Neural cell (in vitro differentiated cells): ENCODE measurements around the gene CARHSP1. TPM values are rescaled to one million over a fixed set of nuclear protein-coding genes. Genes with fewer than 3 reads are reported as not detected.
A peak's percentile ranks its signal among the peaks of the same experiment; 100 is the strongest.

Experiments
- H2AFZ ChIP-seq: fragments of 200-600, 300-800 bp; sonication (generic), shearing (Covaris generic); 2 replicates; pipeline ENCODE4 v1.6.0; 2014; ENCODE audit warnings: low read depth, mild to moderate bottlenecking, antibody characterized with exemption, low read length, moderate library complexity
- H3F3A ChIP-seq: fragments of 200-600 bp; shearing (Covaris generic); 2 replicates; pipeline ENCODE4 v1.6.1; 2016; ENCODE audit warnings: mild to moderate bottlenecking, moderate library complexity, mixed read lengths, antibody characterized with exemption, low read length; ENCODE audit not compliant: insufficient read depth, poor library complexity, severe bottlenecking
- H3K27ac ChIP-seq: fragments of 200-600, 300-800 bp; sonication (generic), shearing (Covaris generic); 2 replicates; pipeline ENCODE4 v1.5.1; 2014; ENCODE audit warnings: mild to moderate bottlenecking, low read length, moderate library complexity
- H3K27me3 ChIP-seq: fragments of 300-800, 200-600 bp; sonication (generic), shearing (Covaris generic); 2 replicates; pipeline ENCODE4 v1.6.0; 2014; ENCODE audit warnings: mild to moderate bottlenecking, low read depth, low read length, moderate library complexity; ENCODE audit not compliant: insufficient read depth
- H3K36me3 ChIP-seq: fragments of 300-800, 200-600 bp; sonication (generic), shearing (Covaris generic); 2 replicates; pipeline ENCODE4 v1.5.1; 2014; ENCODE audit warnings: mild to moderate bottlenecking, antibody characterized with exemption, low read length, moderate library complexity; ENCODE audit not compliant: insufficient read depth
- H3K4me2 ChIP-seq: fragments of 300-800, 200-600 bp; sonication (generic), shearing (Covaris generic); 2 replicates; pipeline ENCODE4 v1.6.0; 2014; ENCODE audit warnings: mild to moderate bottlenecking, low read length
- H3K4me3 ChIP-seq: fragments of 300-800, 200-600 bp; sonication (generic), shearing (Covaris generic); 2 replicates; pipeline ENCODE4 v1.5.1; 2014; ENCODE audit warnings: mild to moderate bottlenecking, low read length, moderate library complexity
- H3K79me2 ChIP-seq: fragments of 200-600 bp; shearing (Covaris generic); replicated peaks from 2 replicates; pipeline ENCODE4 v1.6.0; 2014; ENCODE audit warnings: mild to moderate bottlenecking, low read length, moderate library complexity; ENCODE audit not compliant: insufficient read depth
- H3K9ac ChIP-seq: fragments of 300-800, 200-600 bp; sonication (generic), shearing (Covaris generic); 2 replicates; pipeline ENCODE4 v1.6.1; 2016; ENCODE audit warnings: mild to moderate bottlenecking, low read length, mixed read lengths
- H3K9me2 ChIP-seq: fragments of 200-600 bp; shearing (Covaris generic); 2 replicates; pipeline ENCODE4 v1.6.1; 2016; ENCODE audit warnings: mild to moderate bottlenecking, low read length, mixed read lengths; ENCODE audit not compliant: insufficient read depth
- H3K9me3 ChIP-seq: fragments of 200-600, 300-800 bp; sonication (generic), shearing (Covaris generic); 2 replicates; pipeline ENCODE4 v1.6.1; 2016; ENCODE audit warnings: mild to moderate bottlenecking, mixed run types, low read length, moderate library complexity, mixed read lengths
- H4K20me1 ChIP-seq: fragments of 200-600 bp; shearing (Covaris generic); 2 replicates; pipeline ENCODE4 v1.6.1; 2016; ENCODE audit warnings: mild to moderate bottlenecking, mixed run types; ENCODE audit not compliant: insufficient read depth
- MXI1 ChIP-seq: fragments of 450-650 bp; conservative IDR thresholded peaks from 2 replicates; pipeline ENCODE4 v1.6.1; 2014; ENCODE audit warnings: antibody characterized with exemption, mild to moderate bottlenecking; ENCODE audit not compliant: poor library complexity, severe bottlenecking
- POLR2AphosphoS5 ChIP-seq: IDR thresholded peaks from 2 replicates; pipeline ENCODE4 v1.6.1; 2012
- RAD21 ChIP-seq: fragments of 450-650 bp; conservative IDR thresholded peaks from 2 replicates; pipeline ENCODE4 v1.6.1; 2014; ENCODE audit warnings: antibody characterized with exemption, mild to moderate bottlenecking, moderate library complexity
- SMC3 ChIP-seq: fragments of 450-650 bp; conservative IDR thresholded peaks from 2 replicates; pipeline ENCODE4 v1.6.1; 2014; ENCODE audit warnings: antibody characterized with exemption, mild to moderate bottlenecking, moderate library complexity; ENCODE audit not compliant: poor library complexity
- polyA plus RNA-seq: library from polyadenylated mRNA; depleted of rRNA; stranded (reverse); fragments of >200 nt; gene quantifications from 2 replicates; pipeline ENCODE4 v1.2.3, GENCODE V29; 2014
- TF ChIP-seq, protein P1 (sequence below): fragments of 450-650 bp; IDR thresholded peaks from 2 replicates; pipeline ENCODE4 v1.5.1; 2014; ENCODE audit warnings: antibody characterized with exemption, mild to moderate bottlenecking, moderate library complexity; ENCODE audit not compliant: poor library complexity, severe bottlenecking

The CARHSP1 gene
- polyA plus RNA-seq, 1 donor from 2014 or later, result 102 TPM

DNA sequence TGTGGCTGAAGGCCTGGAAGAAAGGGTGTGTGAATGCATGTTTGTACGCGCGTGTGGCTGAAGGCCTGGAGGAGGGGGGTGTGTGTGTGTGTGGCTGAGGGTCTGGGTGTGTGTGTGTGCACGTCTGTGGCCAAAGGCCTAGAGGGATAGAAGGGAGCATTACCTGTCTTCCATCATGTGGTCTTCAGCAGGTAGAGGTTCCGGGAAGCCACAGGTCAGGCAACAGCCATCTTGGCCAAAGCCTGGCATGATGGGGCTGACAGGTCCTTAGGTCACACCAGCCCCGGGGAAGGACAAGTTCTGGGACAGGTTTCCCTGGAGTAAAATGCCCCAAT is 18.6 kb upstream of the CARHSP1 start:
- no peaks in the 10 kb centered on the region for H3K36me3 ChIP-seq

GRCh38 chr16:8886593-8887430 is 18.0 kb upstream of the CARHSP1 start:
- Histone ChIP-seq H3K27me3 (no peaks in the 10 kb centered on the region), H3K79me2 (no peaks in the 10 kb centered on the region), H3K9ac (no peak overlapping the region), H4K20me1 (no peaks in the 10 kb centered on the region), H3K4me3 (no peak overlapping the region), H3K9me3 (no peaks in the 10 kb centered on the region), H3K9me2 (no peaks in the 10 kb centered on the region), H2AFZ (no peak overlapping the region), H3K4me2 (no peak overlapping the region), H3F3A (no peaks in the 10 kb centered on the region), H3K27ac (no peak overlapping the region), H3K36me3 (no peaks in the 10 kb centered on the region)
- TF ChIP-seq, protein P1, sequence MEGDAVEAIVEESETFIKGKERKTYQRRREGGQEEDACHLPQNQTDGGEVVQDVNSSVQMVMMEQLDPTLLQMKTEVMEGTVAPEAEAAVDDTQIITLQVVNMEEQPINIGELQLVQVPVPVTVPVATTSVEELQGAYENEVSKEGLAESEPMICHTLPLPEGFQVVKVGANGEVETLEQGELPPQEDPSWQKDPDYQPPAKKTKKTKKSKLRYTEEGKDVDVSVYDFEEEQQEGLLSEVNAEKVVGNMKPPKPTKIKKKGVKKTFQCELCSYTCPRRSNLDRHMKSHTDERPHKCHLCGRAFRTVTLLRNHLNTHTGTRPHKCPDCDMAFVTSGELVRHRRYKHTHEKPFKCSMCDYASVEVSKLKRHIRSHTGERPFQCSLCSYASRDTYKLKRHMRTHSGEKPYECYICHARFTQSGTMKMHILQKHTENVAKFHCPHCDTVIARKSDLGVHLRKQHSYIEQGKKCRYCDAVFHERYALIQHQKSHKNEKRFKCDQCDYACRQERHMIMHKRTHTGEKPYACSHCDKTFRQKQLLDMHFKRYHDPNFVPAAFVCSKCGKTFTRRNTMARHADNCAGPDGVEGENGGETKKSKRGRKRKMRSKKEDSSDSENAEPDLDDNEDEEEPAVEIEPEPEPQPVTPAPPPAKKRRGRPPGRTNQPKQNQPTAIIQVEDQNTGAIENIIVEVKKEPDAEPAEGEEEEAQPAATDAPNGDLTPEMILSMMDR, result no peak
- no peak for TF ChIP-seq SMC3
- no peak for TF ChIP-seq MXI1

More for the DNA sequence above, 18.6 kb upstream of the CARHSP1 start:
- H3K4me3 ChIP-seq, result no peak overlapping the region
- no peak overlapping the region for H3K4me2 ChIP-seq
- no peaks in the 10 kb centered on the region for H3K79me2 ChIP-seq
- H3K27me3 ChIP-seq, result no peaks in the 10 kb centered on the region
- no peaks in the 10 kb centered on the region for H3F3A ChIP-seq
- TF ChIP-seq MXI1, result no peak
- peak; percentile 6 for TF ChIP-seq POLR2AphosphoS5
- H4K20me1 ChIP-seq, result no peaks in the 10 kb centered on the region
- H3K27ac ChIP-seq, result no peak overlapping the region
- no peaks in the 10 kb centered on the region for H3K9me2 ChIP-seq
- H2AFZ ChIP-seq, result no peak overlapping the region
- no peak overlapping the region for H3K9ac ChIP-seq
- H3K9me3 ChIP-seq, result no peaks in the 10 kb centered on the region

DNA sequence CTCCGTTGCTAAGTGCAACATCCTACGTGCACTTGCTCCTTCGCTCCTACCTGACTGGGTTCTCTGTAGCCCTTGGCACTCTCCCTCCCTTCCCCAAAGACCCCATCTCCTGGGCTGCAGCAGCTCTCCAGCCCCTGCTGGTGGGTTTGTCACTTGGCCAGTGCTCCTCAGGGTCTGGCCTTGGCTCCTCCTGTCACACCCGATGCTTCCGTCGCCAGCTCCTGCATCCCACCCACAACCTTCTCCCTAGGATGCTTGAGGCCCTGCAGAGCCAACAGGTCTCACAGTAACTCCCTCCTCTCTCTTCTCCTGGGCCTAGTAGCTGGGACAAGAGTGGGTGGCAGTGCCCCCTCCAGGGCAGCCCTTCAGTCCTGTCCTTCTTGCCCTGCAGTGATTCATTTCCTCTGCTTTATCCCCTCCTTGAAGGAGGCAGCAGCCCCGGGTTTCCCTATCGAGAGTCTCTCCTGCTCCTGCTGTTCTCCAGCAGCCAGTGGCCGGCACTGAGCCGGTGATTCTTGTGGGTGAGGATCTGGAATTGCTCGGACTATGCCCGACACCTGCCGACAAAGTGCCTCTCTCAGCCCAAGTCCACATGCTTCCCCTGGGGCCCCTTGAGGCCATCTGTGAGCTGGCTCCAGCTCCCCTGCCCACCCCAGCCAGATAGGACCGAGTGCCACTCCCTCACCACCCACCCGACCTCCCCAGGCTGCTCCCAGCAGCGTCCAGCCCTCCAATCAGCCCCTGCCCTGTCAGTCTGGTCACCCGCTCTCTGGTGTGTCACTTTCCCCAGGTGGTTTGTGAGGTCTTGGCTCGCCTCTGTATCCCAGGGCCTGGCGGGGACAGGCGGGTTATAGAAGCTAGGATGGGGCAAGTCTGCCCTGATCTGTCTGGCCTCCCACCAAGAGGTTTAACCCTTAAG is 17.1 kb upstream of the CARHSP1 start:
- no peaks in the 10 kb centered on the region for H3K27me3 ChIP-seq
- H3K4me2 ChIP-seq, result no peak overlapping the region
- TF ChIP-seq POLR2AphosphoS5 (peak; percentile 17), RAD21 (no peak)
- no peak overlapping the region for H3K9ac ChIP-seq
- H3F3A ChIP-seq, result no peaks in the 10 kb centered on the region
- H3K4me3 ChIP-seq, result no peak overlapping the region
- no peaks in the 10 kb centered on the region for H3K36me3 ChIP-seq
- H4K20me1 ChIP-seq, result no peaks in the 10 kb centered on the region
- H3K9me2 ChIP-seq, result no peaks in the 10 kb centered on the region
- H3K27ac ChIP-seq, result no peak overlapping the region
- no peaks in the 10 kb centered on the region for H3K79me2 ChIP-seq
- no peaks in the 10 kb centered on the region for H3K9me3 ChIP-seq
- no peak overlapping the region for H2AFZ ChIP-seq
